Fibroblast of skin of right biceps (primary cell): Measurements from ENCODE around the gene BDKRB1.

Experiments used
- DNase-seq: peaks from one replicate; pipeline ENCODE4 v3.0.0-alpha.2; 2013

Gene BDKRB1

GRCh38 chr14:96285667-96286066 is 29.7 kb downstream of the BDKRB1 start:
- peak; percentile 36 for DNase-seq

DNA sequence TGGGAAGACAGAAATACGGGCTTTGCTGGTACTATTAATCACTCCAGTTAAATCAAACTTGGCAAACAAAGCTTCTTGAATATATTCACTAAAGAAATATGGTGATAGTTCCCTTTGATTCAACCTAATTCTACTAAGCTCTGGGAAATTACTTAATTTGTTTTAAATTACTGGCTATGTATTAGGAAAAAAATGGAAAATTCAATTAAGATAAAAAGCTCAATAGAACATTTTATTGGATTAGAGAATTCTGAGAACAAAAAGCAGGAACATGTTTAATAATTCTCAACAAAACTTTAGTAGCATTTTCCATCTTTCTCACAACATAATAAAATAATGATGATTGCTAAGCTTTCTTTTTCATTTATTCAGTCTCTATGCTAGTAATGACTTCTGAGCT is 30.2 kb downstream of the BDKRB1 start:
- no peak for DNase-seq

DNA sequence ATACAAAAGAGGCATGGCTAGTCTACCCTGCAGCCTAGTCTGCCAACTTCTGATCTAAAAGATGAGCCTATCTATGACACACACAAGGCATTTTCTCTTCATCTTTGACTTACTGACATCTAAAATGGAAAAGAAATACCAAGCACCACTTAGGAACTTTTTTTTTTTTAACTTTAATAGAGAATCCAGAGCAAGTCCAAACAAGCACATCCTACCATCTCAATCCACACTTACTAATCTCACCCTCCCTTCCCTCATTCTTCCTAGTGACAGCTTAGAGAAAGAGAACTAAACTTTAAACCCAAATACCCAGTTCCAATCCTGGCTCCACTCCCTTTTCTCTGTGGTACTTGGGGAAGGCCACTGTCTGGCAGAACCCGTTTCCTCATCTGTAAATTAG is 31.8 kb downstream of the BDKRB1 start:
- DNase-seq, result no peak

DNA sequence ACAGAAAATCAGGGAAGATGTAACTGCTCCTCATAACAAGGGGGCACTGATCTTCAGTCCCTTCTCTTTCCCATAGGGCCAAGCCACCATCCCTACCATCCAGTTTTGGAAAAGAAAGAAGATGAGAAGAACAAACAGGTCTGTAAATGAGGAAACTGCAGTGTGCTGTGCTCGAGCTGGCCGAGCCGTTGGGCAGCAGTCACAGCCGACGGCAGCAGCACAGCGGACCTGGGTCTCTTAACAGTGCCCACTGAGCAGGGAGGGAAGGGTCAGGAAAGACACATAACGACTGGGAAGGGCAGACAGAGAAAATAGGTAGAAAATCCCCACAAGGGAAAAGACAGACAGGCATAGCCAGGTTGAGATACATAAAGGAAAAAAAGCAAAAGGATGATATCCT is 38.2 kb downstream of the BDKRB1 start:
- DNase-seq, result no peak

DNA sequence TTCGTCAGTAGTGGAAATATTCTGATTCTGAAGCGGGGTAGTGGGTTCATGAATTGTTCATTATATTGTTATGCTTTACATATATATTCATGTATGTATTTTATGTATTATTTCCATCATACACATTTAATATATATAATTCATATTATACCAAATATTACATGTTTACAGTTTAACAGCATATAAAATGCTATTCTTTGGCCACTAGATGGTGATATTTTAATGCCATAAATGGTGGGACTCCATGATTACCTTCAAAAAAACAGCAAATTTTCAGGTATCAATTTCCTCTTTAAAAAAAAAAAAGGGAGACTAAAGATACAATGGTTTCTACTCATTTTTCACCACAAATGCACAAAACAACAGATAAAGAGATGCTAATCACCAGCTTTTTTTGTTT is 41.0 kb downstream of the BDKRB1 start:
- DNase-seq, result no peak

DNA sequence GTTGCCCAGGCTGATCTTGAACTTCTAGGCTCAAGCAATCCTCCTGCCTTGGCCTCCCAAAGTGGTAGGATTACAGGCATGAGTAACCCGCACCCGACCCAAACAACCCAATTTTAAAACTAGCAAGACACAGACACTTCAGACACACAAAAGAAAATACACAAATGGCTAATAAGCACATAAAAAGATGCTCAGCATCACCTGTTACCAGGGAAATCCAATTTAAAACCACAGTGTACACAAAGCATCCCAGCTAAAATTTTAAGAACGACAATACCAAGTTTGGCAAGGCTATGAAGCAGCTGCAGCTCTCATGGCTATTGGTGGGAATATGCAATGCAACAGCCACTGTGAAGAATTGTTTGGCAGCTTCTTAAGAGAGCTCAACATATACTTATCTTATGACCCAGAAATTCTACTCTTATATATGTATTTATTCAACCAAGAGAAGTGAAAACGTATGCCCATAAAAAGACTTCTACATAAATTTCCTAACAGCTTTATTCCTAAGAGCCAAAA is 42.0 kb downstream of the BDKRB1 start:
- no peak for DNase-seq

- DNase-seq, result no peak
These were observed 43.4 kb downstream of the BDKRB1 start for GRCh38 chr14:96299441-96299840.

- DNase-seq, result no peak
These were observed 48.0 kb downstream of the BDKRB1 start for GRCh38 chr14:96303981-96304380.

DNA sequence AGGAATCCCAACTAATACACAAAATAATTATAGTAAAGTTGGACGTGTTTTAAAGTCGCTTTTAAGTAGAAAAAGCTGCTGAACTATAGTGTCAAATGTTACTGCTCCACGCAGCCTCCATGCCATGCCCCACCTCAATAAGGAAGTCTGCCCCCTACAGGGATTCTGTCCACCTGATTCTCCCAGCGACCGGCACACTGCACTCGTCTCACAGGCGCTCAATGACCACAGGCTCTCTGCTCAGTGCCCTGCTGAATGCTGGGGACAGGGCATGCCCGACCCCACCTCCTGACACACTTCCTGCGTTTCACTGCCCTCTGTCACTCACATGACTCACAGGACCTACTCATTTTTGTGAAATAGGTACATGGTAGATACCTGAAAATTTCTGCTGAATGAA is 48.9 kb downstream of the BDKRB1 start:
- DNase-seq, result no peak

DNA sequence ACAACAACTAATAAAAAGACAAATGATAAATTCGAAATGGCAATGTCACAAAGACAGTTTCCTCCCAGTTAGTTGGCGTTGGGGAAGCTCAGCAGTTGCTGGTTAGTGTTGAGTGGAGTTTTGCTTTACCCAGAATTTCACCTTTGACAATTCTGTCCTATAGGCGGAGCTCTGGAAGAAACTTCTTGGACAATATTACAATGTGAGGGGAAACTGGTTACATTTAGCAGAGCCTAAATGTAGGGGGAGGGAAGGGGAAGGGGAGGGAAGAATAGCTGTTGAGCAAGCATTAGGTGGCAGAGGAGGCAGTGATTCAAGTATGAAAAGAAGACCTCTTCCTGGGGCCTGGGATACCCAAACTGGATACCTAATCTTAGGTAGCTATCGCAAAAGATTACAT is 51.4 kb downstream of the BDKRB1 start:
- DNase-seq, result no peak

DNA sequence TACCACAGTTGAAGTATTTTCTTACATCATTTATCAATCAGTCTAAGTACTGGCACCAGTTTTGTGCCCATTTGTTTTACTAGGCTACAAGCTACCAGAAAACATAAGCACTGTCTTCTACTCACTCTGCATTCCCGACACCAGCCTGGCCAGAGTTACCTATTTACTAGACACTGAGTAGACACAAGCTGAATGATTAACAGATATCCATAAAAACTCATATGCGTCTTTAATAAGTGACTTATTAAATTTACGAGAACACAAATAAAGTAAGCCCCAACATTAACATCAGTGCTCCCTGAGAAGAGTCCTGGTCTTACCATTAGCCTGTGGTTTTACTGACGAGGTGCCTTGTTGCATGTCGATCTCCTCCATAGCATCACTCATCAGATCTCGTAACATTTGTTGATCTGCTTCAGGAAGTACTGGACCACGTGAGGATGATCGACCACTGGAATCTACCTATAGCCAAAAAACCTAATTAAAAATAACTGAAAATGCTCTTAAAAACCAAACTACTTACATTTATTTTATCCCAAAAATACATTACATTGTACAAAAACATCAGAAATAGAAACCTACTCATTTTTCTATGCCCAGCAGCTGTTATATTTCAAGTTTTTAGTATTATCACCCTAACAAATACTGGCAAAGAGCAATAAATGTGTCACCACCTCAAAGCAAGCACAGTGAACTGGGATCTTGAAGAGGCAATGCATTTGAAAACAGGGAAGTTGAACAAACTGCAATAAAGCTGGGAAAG is 53.3 kb downstream of the BDKRB1 start:
- no peak for DNase-seq

GRCh38 chr14:96309896-96310330 is 53.9 kb downstream of the BDKRB1 start:
- DNase-seq, result peak; percentile 12

DNA sequence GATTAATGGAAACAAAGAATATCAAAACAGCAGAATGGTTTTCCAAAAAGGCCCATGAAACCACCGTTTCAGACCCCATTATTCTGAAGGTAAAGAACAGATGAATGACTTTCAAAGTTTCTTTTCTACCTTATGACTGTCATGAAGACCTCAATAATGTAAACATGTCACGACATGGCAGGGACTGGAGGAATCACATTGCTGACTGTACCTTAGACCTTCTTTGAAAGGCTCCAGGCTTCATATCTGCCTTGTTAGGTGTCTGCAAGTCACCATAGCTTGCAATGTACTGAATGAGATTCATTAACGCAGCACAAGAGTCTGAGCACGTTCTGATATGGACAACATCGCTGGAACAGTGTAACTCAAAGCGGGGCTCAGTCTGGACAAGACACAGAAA is 54.9 kb downstream of the BDKRB1 start:
- no peak for DNase-seq
